CD4-positive, CD25-positive, alpha-beta regulatory T cell (primary cell): ENCODE measurements around the gene DYNC2H1. TPM values are rescaled to one million over a fixed set of nuclear protein-coding genes. Genes with fewer than 3 reads are reported as not detected.
"Not testable (repeated sequence)": the region's sequence is repeated elsewhere in the genome, so short reads cannot be mapped to it uniquely, and the experiment has no call there.

Experiments used
- ATAC-seq, 2 donors: fragments of 150-1000 bp; cut with Tn5 transposase; one replicate each; pipeline ENCODE4 v1.10.0; 2021; ENCODE audit warnings: low read depth in 2 of 2, moderate number of reproducible peaks in 2 of 2, moderate library complexity in 1 of 2
- DNase-seq, 3 donors: peaks; one replicate each; pipeline versions ENCODE4 v3.0.0 to v3.0.0-alpha.2; 2012 to 2022; ENCODE audit warnings: mixed read lengths in 1 of 3
- H3K27ac ChIP-seq: one replicate; pipeline ENCODE4 v1.7.0; 2013; ENCODE audit warnings: mild to moderate bottlenecking, low read length; ENCODE audit not compliant: insufficient read depth, poor library complexity, severe bottlenecking
- H3K27me3 ChIP-seq: one replicate; pipeline ENCODE4 v1.7.0; 2013; ENCODE audit warnings: low read length; ENCODE audit not compliant: control insufficient read depth, insufficient read depth
- H3K36me3 ChIP-seq: one replicate; pipeline ENCODE4 v1.7.0; 2013; ENCODE audit warnings: mild to moderate bottlenecking, low read length, moderate library complexity; ENCODE audit not compliant: control insufficient read depth, insufficient read depth
- H3K4me1 ChIP-seq: 2 replicates; pipeline ENCODE4 v1.7.0; 2013; ENCODE audit warnings: mild to moderate bottlenecking, low read length; ENCODE audit not compliant: insufficient read depth, control insufficient read depth, poor library complexity, severe bottlenecking
- H3K4me3 ChIP-seq: one replicate; pipeline ENCODE4 v1.7.0; 2013; ENCODE audit warnings: low read depth, mild to moderate bottlenecking, low read length, moderate library complexity
- H3K9me3 ChIP-seq, 2 experiments: 1 replicate in 1 of 2; 2 replicates in 1 of 2; pipeline ENCODE4 v1.7.0; 2013; ENCODE audit warnings: low read length in 2 of 2, mild to moderate bottlenecking in 1 of 2, moderate library complexity in 1 of 2; ENCODE audit not compliant: control insufficient read depth in 2 of 2
- H3K27ac Mint-ChIP-seq, 3 donors: one replicate each; pipeline ENCODE4 v1.8.0; 2020 to 2022; ENCODE audit warnings: mild to moderate bottlenecking in 3 of 3, mixed read lengths in 3 of 3, moderate library complexity in 2 of 3
- H3K27me3 Mint-ChIP-seq: one replicate; pipeline ENCODE4 v1.8.0; 2022; ENCODE audit warnings: mild to moderate bottlenecking, mixed read lengths
- H3K36me3 Mint-ChIP-seq: one replicate; pipeline ENCODE4 v1.8.0; 2020; ENCODE audit warnings: mixed read lengths
- H3K4me1 Mint-ChIP-seq, 4 donors: one replicate each; pipeline ENCODE4 v1.8.0; 2020 to 2022; ENCODE audit warnings: mixed read lengths in 4 of 4, mild to moderate bottlenecking in 1 of 4
- H3K4me3 Mint-ChIP-seq, 4 donors: one replicate each; pipeline ENCODE4 v1.8.0; 2020 to 2022; ENCODE audit warnings: mild to moderate bottlenecking in 4 of 4, mixed read lengths in 4 of 4, moderate library complexity in 3 of 4
- H3K9me3 Mint-ChIP-seq, 7 donors: one replicate each; pipeline ENCODE4 v1.8.0; 2020 to 2022; ENCODE audit warnings: mixed read lengths in 7 of 7, mild to moderate bottlenecking in 3 of 7, moderate library complexity in 2 of 7
- polyA plus RNA-seq, 4 donors: library from polyadenylated mRNA; unstranded; fragments of 300-500 nt; fragmentation: Illumina TruSeq; gene quantifications; one replicate each; pipeline ENCODE4 v1.2.3, GENCODE V29; 2021
- total RNA-seq: library from RNA; stranded (reverse); gene quantifications from one replicate; pipeline ENCODE4 v1.2.3, GENCODE V29; 2022

The DYNC2H1 gene
- total and polyA plus RNA-seq, 5 donors from 2014 or later, result 0.10 to 1.8 (median 0.18) TPM

- Histone ChIP-seq H3K27ac (no peak overlapping the region), H3K4me3 (no peak overlapping the region), H3K36me3 (no peaks in the 10 kb centered on the region), H3K4me1 (peaks cover 4% of the 10 kb centered on the region), H3K27me3 (peaks cover 66% of the 10 kb centered on the region), H3K9me3 (no peaks in the 10 kb centered on the region)
- peaks cover 0 to 5% (median 4%) of the 10 kb centered on the region in 4 donors for H3K4me1 Mint-ChIP-seq
- no peak for DNase-seq
- peaks cover 4% of the 10 kb centered on the region for H3K36me3 Mint-ChIP-seq
- no peak overlapping the region for H3K4me3 Mint-ChIP-seq
- H3K27me3 Mint-ChIP-seq, result peaks cover 76% of the 10 kb centered on the region
- peaks cover 0 to 3% (median 1%) of the 10 kb centered on the region in 7 donors for H3K9me3 Mint-ChIP-seq
- ATAC-seq, result no peak
- H3K27ac Mint-ChIP-seq, result no peak overlapping the region
Observed at GRCh38 chr11:103097279-103097678, 11.9 kb upstream of the DYNC2H1 start.

GRCh38 chr11:103109818-103110388 is 677 bp downstream of the DYNC2H1 start:
- no peak for DNase-seq
- Histone ChIP-seq H3K4me3 (peak overlapping the region; percentile 90), H3K4me1 (peaks cover 10% of the 10 kb centered on the region), H3K36me3 (no peaks in the 10 kb centered on the region), H3K27me3 (peaks cover 3% of the 10 kb centered on the region), H3K9me3 (no peaks in the 10 kb centered on the region), H3K27ac (peak overlapping the region; percentile 67)
- peak overlapping the region; percentile 92 to 100 (median 96) for H3K4me3 Mint-ChIP-seq
- peaks cover 0 to 2% (median 0%) of the 10 kb centered on the region in 7 donors for H3K9me3 Mint-ChIP-seq
- peaks cover 20% of the 10 kb centered on the region for H3K27me3 Mint-ChIP-seq
- peak in 1 of 2 donors; percentile 2 for ATAC-seq
- H3K36me3 Mint-ChIP-seq, result no peaks in the 10 kb centered on the region
- peak overlapping the region; percentile 27 to 97 (median 93) for H3K27ac Mint-ChIP-seq
- H3K4me1 Mint-ChIP-seq, result peaks cover 5 to 14% (median 11%) of the 10 kb centered on the region in 4 donors

DNA sequence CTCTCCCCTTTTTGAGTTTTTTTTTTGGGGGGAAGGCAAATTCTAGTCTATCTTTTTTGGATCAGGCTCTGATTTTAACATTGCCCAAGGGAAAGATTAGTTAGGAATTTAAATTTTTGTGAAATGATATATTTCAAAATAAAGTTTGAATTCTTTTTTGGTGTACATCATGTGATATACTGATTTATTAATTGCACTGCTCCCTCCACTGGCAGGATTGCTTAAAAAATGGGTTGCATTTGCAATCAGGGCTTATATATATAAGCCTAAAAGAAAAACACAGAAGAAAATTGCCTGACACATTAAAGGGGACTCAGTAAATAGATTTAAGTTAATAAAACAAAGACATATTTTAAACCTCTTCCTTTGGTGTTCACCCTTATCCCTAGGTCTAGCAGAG is 1.2 kb downstream of the DYNC2H1 start:
- peak overlapping the region in 3 of 4 donors; percentile 30 to 91 (median 50) for H3K4me3 Mint-ChIP-seq
- no peak for ATAC-seq

GRCh38 chr11:103111400-103111799 is 2.2 kb downstream of the DYNC2H1 start:
- Mint-ChIP-seq H3K27ac (no peak overlapping the region), H3K9me3 (peaks cover 0 to 2% (median 0%) of the 10 kb centered on the region in 7 donors), H3K36me3 (no peaks in the 10 kb centered on the region), H3K27me3 (peaks cover 18% of the 10 kb centered on the region), H3K4me3 (no peak overlapping the region), H3K4me1 (peaks cover 5 to 14% (median 11%) of the 10 kb centered on the region in 4 donors)
- no peak for DNase-seq
- no peak overlapping the region for H3K27ac ChIP-seq
- no peaks in the 10 kb centered on the region for H3K9me3 ChIP-seq
- ATAC-seq, result no peak
- peaks cover 10% of the 10 kb centered on the region for H3K4me1 ChIP-seq
- H3K4me3 ChIP-seq, result no peak overlapping the region
- no peaks in the 10 kb centered on the region for H3K36me3 ChIP-seq
- H3K27me3 ChIP-seq, result no peaks in the 10 kb centered on the region

More for the DNA sequence above, 1.2 kb downstream of the DYNC2H1 start:
- H3K4me1 Mint-ChIP-seq, result peaks cover 5 to 14% (median 11%) of the 10 kb centered on the region in 4 donors
- Histone ChIP-seq H3K4me1 (peaks cover 10% of the 10 kb centered on the region), H3K4me3 (no peak overlapping the region), H3K9me3 (no peaks in the 10 kb centered on the region), H3K36me3 (no peaks in the 10 kb centered on the region), H3K27ac (no peak overlapping the region), H3K27me3 (no peaks in the 10 kb centered on the region)
- peaks cover 18% of the 10 kb centered on the region for H3K27me3 Mint-ChIP-seq
- peaks cover 0 to 2% (median 0%) of the 10 kb centered on the region in 7 donors for H3K9me3 Mint-ChIP-seq
- DNase-seq, result peak in 2 of 3 donors; percentile 9 to 12
- H3K27ac Mint-ChIP-seq, result peak overlapping the region in 1 of 3 donors; percentile 93
- H3K36me3 Mint-ChIP-seq, result no peaks in the 10 kb centered on the region

GRCh38 chr11:103112364-103112763 is 3.1 kb downstream of the DYNC2H1 start:
- H3K4me1 ChIP-seq, result peaks cover 10% of the 10 kb centered on the region
- H3K4me1 Mint-ChIP-seq, result peaks cover 5 to 14% (median 11%) of the 10 kb centered on the region in 4 donors
- DNase-seq (no peak), ATAC-seq (no peak)
- peaks cover 0 to 2% (median 0%) of the 10 kb centered on the region in 7 donors for H3K9me3 Mint-ChIP-seq
- H3K4me3 Mint-ChIP-seq, result no peak overlapping the region
- no peak overlapping the region for H3K27ac Mint-ChIP-seq
- H3K27ac ChIP-seq, result no peak overlapping the region
- H3K27me3 ChIP-seq, result no peaks in the 10 kb centered on the region
- H3K4me3 ChIP-seq, result no peak overlapping the region
- H3K36me3 ChIP-seq, result no peaks in the 10 kb centered on the region
- peaks cover 18% of the 10 kb centered on the region for H3K27me3 Mint-ChIP-seq
- no peaks in the 10 kb centered on the region for H3K9me3 ChIP-seq
- no peaks in the 10 kb centered on the region for H3K36me3 Mint-ChIP-seq

DNA sequence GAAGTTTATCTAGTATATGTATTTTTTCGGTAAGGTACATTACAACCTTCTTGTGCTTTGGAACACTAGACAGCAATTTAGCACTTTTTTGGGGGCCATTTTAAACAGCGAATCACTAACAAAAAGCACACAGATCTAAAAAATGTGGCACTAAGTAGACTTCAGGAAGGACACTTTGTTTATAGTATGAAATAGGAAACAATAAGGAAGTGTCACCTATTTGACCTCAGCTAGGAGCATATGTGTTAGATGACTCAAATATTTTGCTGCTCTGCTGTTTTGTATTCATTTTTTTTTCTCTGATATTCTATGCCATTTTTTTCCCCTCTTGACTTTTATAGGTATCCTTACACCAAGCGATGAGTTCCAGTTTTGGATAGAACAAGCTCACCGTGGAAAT is 5.6 kb downstream of the DYNC2H1 start:
- H3K4me3 Mint-ChIP-seq, result no peak overlapping the region
- no peak overlapping the region for H3K4me3 ChIP-seq
- no peaks in the 10 kb centered on the region for H3K9me3 Mint-ChIP-seq
- no peaks in the 10 kb centered on the region for H3K36me3 Mint-ChIP-seq
- no peak overlapping the region for H3K27ac ChIP-seq
- H3K9me3 ChIP-seq, result no peaks in the 10 kb centered on the region
- no peak for DNase-seq
- H3K36me3 ChIP-seq, result no peaks in the 10 kb centered on the region
- H3K27me3 Mint-ChIP-seq, result peaks cover 9% of the 10 kb centered on the region
- H3K4me1 ChIP-seq, result no peaks in the 10 kb centered on the region
- no peak overlapping the region for H3K27ac Mint-ChIP-seq
- peaks cover 0 to 5% (median 2%) of the 10 kb centered on the region in 4 donors for H3K4me1 Mint-ChIP-seq
- no peaks in the 10 kb centered on the region for H3K27me3 ChIP-seq
- ATAC-seq, result no peak

- no peak overlapping the region for H3K27ac Mint-ChIP-seq
- no peaks in the 10 kb centered on the region for H3K36me3 Mint-ChIP-seq
- H3K4me1 Mint-ChIP-seq, result no peaks in the 10 kb centered on the region
- no peaks in the 10 kb centered on the region for H3K27me3 ChIP-seq
- DNase-seq (no peak), ATAC-seq (no peak)
- H3K36me3 ChIP-seq, result no peaks in the 10 kb centered on the region
- peaks cover 12% of the 10 kb centered on the region for H3K27me3 Mint-ChIP-seq
- H3K4me3 Mint-ChIP-seq, result no peak overlapping the region
- no peaks in the 10 kb centered on the region for H3K9me3 ChIP-seq
- H3K9me3 Mint-ChIP-seq, result no peaks in the 10 kb centered on the region
- H3K4me3 ChIP-seq, result no peak overlapping the region
- H3K27ac ChIP-seq, result no peak overlapping the region
- no peaks in the 10 kb centered on the region for H3K4me1 ChIP-seq
Observed at GRCh38 chr11:103125462-103125861, 16.2 kb downstream of the DYNC2H1 start.

GRCh38 chr11:103141986-103142385 is 32.8 kb downstream of the DYNC2H1 start:
- ATAC-seq, result not testable (repeated sequence)

More at GRCh38 chr11:103141986-103142385, 32.8 kb downstream of the DYNC2H1 start:
- not testable (repeated sequence) for H3K4me3 ChIP-seq, H3K9me3 Mint-ChIP-seq, H3K4me1 Mint-ChIP-seq, H3K36me3 Mint-ChIP-seq, H3K27ac ChIP-seq, H3K27me3 Mint-ChIP-seq, H3K9me3 ChIP-seq, H3K27ac Mint-ChIP-seq, H3K36me3 ChIP-seq, DNase-seq, H3K27me3 ChIP-seq, H3K4me1 ChIP-seq, H3K4me3 Mint-ChIP-seq
